Glutamatergic neuron (in vitro differentiated cells): ENCODE data around the gene EPB41L3. TPM values are rescaled to one million over a fixed set of nuclear protein-coding genes. Genes with fewer than 3 reads are reported as not detected.
"Not testable (repeated sequence)": the region's sequence is repeated elsewhere in the genome, so short reads cannot be mapped to it uniquely, and the experiment has no call there.

Experiments used
- DNase-seq: peaks from one replicate; pipeline ENCODE4 v3.0.0; 2022
- H3K27ac Mint-ChIP-seq: one replicate; pipeline ENCODE4 v1.8.0; 2020; ENCODE audit warnings: mild to moderate bottlenecking, mixed read lengths, inconsistent platforms; ENCODE audit not compliant: unreplicated experiment
- H3K27me3 Mint-ChIP-seq: one replicate; pipeline ENCODE4 v1.8.0; 2020; ENCODE audit warnings: mild to moderate bottlenecking, moderate library complexity, mixed read lengths, inconsistent platforms; ENCODE audit not compliant: unreplicated experiment
- H3K36me3 Mint-ChIP-seq: one replicate; pipeline ENCODE4 v1.8.0; 2020; ENCODE audit warnings: mild to moderate bottlenecking, mixed read lengths, inconsistent platforms; ENCODE audit not compliant: unreplicated experiment
- H3K4me1 Mint-ChIP-seq: one replicate; pipeline ENCODE4 v1.8.0; 2020; ENCODE audit warnings: mild to moderate bottlenecking, low read depth, mixed read lengths, inconsistent platforms; ENCODE audit not compliant: unreplicated experiment
- H3K4me3 Mint-ChIP-seq: one replicate; pipeline ENCODE4 v1.8.0; 2020; ENCODE audit warnings: mild to moderate bottlenecking, mixed read lengths, inconsistent platforms; ENCODE audit not compliant: unreplicated experiment
- H3K9me3 Mint-ChIP-seq: one replicate; pipeline ENCODE4 v1.8.0; 2020; ENCODE audit warnings: mild to moderate bottlenecking, moderate library complexity, mixed read lengths, inconsistent platforms; ENCODE audit not compliant: unreplicated experiment
- CTCF ChIP-seq: fragments of 200-600 bp; sonication (generic); IDR thresholded peaks from one replicate; pipeline ENCODE4 v1.5.0; 2021; ENCODE audit not compliant: partially characterized antibody, unreplicated experiment
- total RNA-seq: library from RNA; stranded (reverse); fragmentation: NEBNext Ultra II Directional; extraction: Animal tissue kit (Norgen Biotek cat#: 25700); gene quantifications from one replicate; pipeline ENCODE4 v1.2.1, GENCODE V29; 2021; ENCODE audit not compliant: unreplicated experiment

EPB41L3 gene
- total RNA-seq, 1 donor from 2014 or later = 368 TPM

DNA sequence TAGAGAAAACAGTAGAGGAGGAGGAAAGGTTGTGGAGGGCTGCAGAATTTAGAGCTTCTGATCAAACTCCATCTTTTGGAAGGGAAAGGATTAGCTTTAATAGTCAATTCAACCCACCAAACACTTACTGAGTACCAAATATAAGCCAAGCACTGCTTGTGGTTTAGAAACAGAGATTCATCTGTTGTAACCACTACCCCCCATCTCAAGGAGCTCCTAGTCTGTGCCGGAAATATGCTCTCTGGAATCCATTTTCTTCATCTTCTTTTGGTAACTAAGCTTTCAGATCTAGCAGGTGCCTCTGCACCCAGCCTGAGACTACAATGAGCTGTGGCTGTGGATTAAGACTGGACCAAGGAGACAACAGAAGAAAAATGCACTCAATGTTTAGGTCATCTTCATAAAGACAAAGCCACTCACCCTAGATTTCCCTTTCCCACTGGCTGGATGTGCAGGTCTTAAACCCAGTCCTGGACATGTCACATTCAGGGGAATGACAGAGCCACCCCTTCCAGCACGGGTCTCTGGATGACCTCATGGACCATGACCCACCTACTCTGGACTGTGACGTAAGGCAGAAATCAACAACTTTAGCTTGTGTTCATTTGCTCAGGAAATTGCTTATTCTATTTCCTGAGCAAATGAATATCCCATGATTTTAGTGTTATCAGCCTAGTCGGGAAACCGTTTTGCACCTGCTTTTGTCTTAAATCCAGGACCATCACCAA lies 52.9 kb downstream of the EPB41L3 start:
- peaks cover 4% of the 10 kb centered on the region for H3K27me3 Mint-ChIP-seq
- no peak for TF ChIP-seq CTCF
- H3K4me1 Mint-ChIP-seq = peaks cover 36% of the 10 kb centered on the region
- H3K27ac Mint-ChIP-seq = peak overlapping the region; percentile 65
- DNase-seq = no peak
- peaks cover 14% of the 10 kb centered on the region for H3K36me3 Mint-ChIP-seq
- peaks cover 10% of the 10 kb centered on the region for H3K9me3 Mint-ChIP-seq
- no peak overlapping the region for H3K4me3 Mint-ChIP-seq

DNA sequence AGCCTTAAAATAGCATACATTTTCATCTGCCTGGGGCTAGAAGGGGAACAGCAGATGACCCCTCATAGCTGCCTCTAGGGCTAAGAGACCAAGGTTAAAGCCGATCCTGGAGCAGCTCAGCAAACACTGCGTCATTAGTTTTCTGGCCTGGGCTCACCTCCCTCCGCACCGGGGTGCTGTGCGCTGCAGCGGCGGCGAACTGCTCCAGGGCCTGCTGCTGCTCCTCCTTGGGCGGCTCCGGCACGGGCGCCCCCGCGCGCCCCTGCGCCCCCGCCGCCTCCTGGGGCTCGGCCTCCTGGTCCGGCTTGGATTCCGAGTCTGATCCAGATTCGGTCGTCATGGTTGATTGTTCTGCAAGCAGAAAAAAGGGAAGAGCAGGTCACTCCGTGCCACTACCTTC lies 55.0 kb downstream of the EPB41L3 start:
- DNase-seq = no peak
- H3K4me3 Mint-ChIP-seq = no peak overlapping the region
- peaks cover 6% of the 10 kb centered on the region for H3K9me3 Mint-ChIP-seq
- no peak for TF ChIP-seq CTCF
- H3K27me3 Mint-ChIP-seq = peaks cover 2% of the 10 kb centered on the region
- H3K4me1 Mint-ChIP-seq = peaks cover 28% of the 10 kb centered on the region
- H3K27ac Mint-ChIP-seq = peak overlapping the region; percentile 37
- H3K36me3 Mint-ChIP-seq = peaks cover 14% of the 10 kb centered on the region

GRCh38 chr18:5488044-5488443 lies 55.8 kb downstream of the EPB41L3 start:
- H3K27ac Mint-ChIP-seq = peak overlapping the region; percentile 60
- H3K9me3 Mint-ChIP-seq, H3K27me3 Mint-ChIP-seq, DNase-seq: not testable (repeated sequence)
- peak overlapping the region; percentile 9 for H3K4me3 Mint-ChIP-seq
- H3K4me1 Mint-ChIP-seq = peaks cover 33% of the 10 kb centered on the region
- H3K36me3 Mint-ChIP-seq = peaks cover 14% of the 10 kb centered on the region

GRCh38 chr18:5484526-5484925 lies 59.3 kb downstream of the EPB41L3 start:
- H3K27me3 Mint-ChIP-seq = peaks cover 4% of the 10 kb centered on the region
- H3K9me3 Mint-ChIP-seq = peaks cover 6% of the 10 kb centered on the region
- peaks cover 30% of the 10 kb centered on the region for H3K4me1 Mint-ChIP-seq
- no peak for TF ChIP-seq CTCF
- peak overlapping the region; percentile 9 for H3K27ac Mint-ChIP-seq
- DNase-seq = no peak
- H3K36me3 Mint-ChIP-seq = peaks cover 19% of the 10 kb centered on the region
- no peak overlapping the region for H3K4me3 Mint-ChIP-seq

DNA sequence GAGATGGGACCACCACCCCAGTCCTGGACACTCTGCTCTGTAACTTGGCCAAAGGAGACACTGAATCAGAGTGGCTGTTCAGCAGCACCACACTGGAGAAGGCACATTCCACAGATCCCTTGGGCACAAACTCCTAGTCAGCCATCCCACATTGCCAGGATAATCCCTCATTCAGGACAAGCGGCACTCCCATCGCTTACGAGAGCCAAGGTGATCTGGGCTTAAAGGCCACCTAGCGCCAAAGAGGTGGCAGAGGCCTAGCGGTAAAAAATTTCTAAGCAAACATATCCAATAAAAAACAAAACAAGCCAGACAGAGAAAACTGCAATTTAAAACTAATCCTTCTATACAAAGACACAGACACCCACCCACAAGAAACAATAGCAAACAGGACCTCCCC lies 62.2 kb downstream of the EPB41L3 start:
- peaks cover 38% of the 10 kb centered on the region for H3K4me1 Mint-ChIP-seq
- H3K4me3 Mint-ChIP-seq = no peak overlapping the region
- peaks cover 3% of the 10 kb centered on the region for H3K27me3 Mint-ChIP-seq
- no peak overlapping the region for H3K27ac Mint-ChIP-seq
- DNase-seq = no peak
- peaks cover 9% of the 10 kb centered on the region for H3K36me3 Mint-ChIP-seq
- TF ChIP-seq CTCF = no peak
- peaks cover 4% of the 10 kb centered on the region for H3K9me3 Mint-ChIP-seq
